H1 (cell line): ENCODE results near the gene SLC16A9. TPM values are rescaled to one million over a fixed set of nuclear protein-coding genes. Genes with fewer than 3 reads are reported as not detected.

Experiments
- CTCF ChIA-PET: fragments of 300-600 bp; sonication (Branson Sonifier 250); formaldehyde crosslinking; loops from one replicate; lab custom pipeline; 2021; ENCODE audit not compliant: partially characterized antibody; lab: Charles Lee
- POLR2A ChIA-PET: fragments of 300-600 bp; sonication (Branson Sonifier 250); formaldehyde crosslinking; loops from one replicate; lab custom pipeline; 2021; ENCODE audit warnings: inconsistent platforms; ENCODE audit not compliant: partially characterized antibody; lab: Charles Lee
- DNase-seq, 2 experiments: peaks; one replicate each; pipeline versions ENCODE4 v3.0.0 to v3.0.0-alpha.2; 2010 to 2022; ENCODE audit warnings: low spot score in 2 of 2, low read depth in 1 of 2, mixed read lengths in 1 of 2
- FAIRE-seq: peaks from 2 replicates; lab custom pipeline; 2011; peaks lifted over from hg19 to GRCh38; lab: Jason Lieb, UNC
- H2AFZ ChIP-seq: 2 replicates; pipeline ENCODE4 v1.8.1; 2012; ENCODE audit warnings: low read length, inconsistent platforms
- H2AK5ac ChIP-seq: 2 replicates; pipeline ENCODE4 v1.6.1; 2013; ENCODE audit warnings: low read depth, low read length
- H2BK120ac ChIP-seq: replicated peaks from 2 replicates; pipeline ENCODE3; 2013; ENCODE audit warnings: low read depth, low read length, inconsistent platforms
- H2BK12ac ChIP-seq: 2 replicates; pipeline ENCODE4 v1.6.1; 2013; ENCODE audit warnings: low read depth, low read length
- H2BK15ac ChIP-seq: 2 replicates; pipeline ENCODE4 v1.6.1; 2013; ENCODE audit warnings: low read length
- H2BK20ac ChIP-seq: 2 replicates; pipeline ENCODE4 v1.6.1; 2013; ENCODE audit warnings: low read length
- H2BK5ac ChIP-seq: 2 replicates; pipeline ENCODE4 v1.6.1; 2013; ENCODE audit warnings: low read depth, low read length
- H3K14ac ChIP-seq: 2 replicates; pipeline ENCODE4 v1.6.1; 2013; ENCODE audit warnings: inconsistent platforms; ENCODE audit not compliant: insufficient read length
- H3K18ac ChIP-seq: 2 replicates; pipeline ENCODE4 v1.6.1; 2013; ENCODE audit warnings: low read length; ENCODE audit errors: extremely low read depth
- H3K23ac ChIP-seq: 2 replicates; pipeline ENCODE4 v1.6.1; 2013; ENCODE audit warnings: inconsistent platforms; ENCODE audit not compliant: insufficient read length
- H3K23me2 ChIP-seq: 2 replicates; pipeline ENCODE4 v1.6.1; 2013; ENCODE audit warnings: low read depth, low read length
- H3K27ac ChIP-seq: 2 replicates; pipeline ENCODE4 v1.6.1; 2011; ENCODE audit warnings: low read depth, low read length, inconsistent platforms
- H3K27me3 ChIP-seq, 4 experiments: replicated peaks in 1 of 4; 1 replicate in 1 of 4; 2 replicates in 3 of 4; pipeline versions ENCODE4 v1.6.1 to v1.8.1; 2011 to 2013; ENCODE audit warnings: low read length in 3 of 4, mild to moderate bottlenecking in 3 of 4, inconsistent platforms in 2 of 4, mixed read lengths in 2 of 4, moderate library complexity in 1 of 4; ENCODE audit not compliant: control insufficient read depth in 3 of 4, insufficient read depth in 3 of 4; ENCODE audit errors: extremely low read depth in 1 of 4
- H3K36me3 ChIP-seq, 4 experiments: 2 replicates each; pipeline versions ENCODE4 v1.6.1 to v1.8.1; 2011 to 2013; ENCODE audit warnings: mild to moderate bottlenecking in 4 of 4, low read length in 3 of 4, moderate library complexity in 2 of 4, control low read depth in 1 of 4, inconsistent platforms in 1 of 4; ENCODE audit not compliant: insufficient read depth in 4 of 4, control insufficient read depth in 2 of 4
- H3K4ac ChIP-seq: replicated peaks from 2 replicates; pipeline ENCODE3; 2013; ENCODE audit warnings: low read length, low read depth, mixed read lengths, inconsistent platforms; ENCODE audit not compliant: insufficient read length
- H3K4me1 ChIP-seq, 4 experiments: replicated peaks in 1 of 4; 1 replicate in 1 of 4; 2 replicates in 3 of 4; pipeline versions ENCODE4 v1.6.1 to v1.8.1; 2011 to 2013; ENCODE audit warnings: low read length in 3 of 4, inconsistent platforms in 2 of 4, mixed read lengths in 1 of 4; ENCODE audit not compliant: insufficient read depth in 4 of 4, control insufficient read depth in 3 of 4
- H3K4me2 ChIP-seq, 2 experiments: 2 replicates each; pipeline versions ENCODE4 v1.6.1 to v1.8.1; 2011 to 2013; ENCODE audit warnings: low read depth in 2 of 2, low read length in 2 of 2, control low read depth in 1 of 2, inconsistent platforms in 1 of 2, mild to moderate bottlenecking in 1 of 2; ENCODE audit not compliant: insufficient read depth in 1 of 2
- H3K4me3 ChIP-seq, 4 experiments: fragments of 200-600, 300-600 bp in 1 of 4; sonication (generic), shearing (Covaris generic), sonication (Bioruptor Twin) in 1 of 4; 2 replicates each; pipeline versions ENCODE4 v1.5.1 to v1.8.1; 2011 to 2016; ENCODE audit warnings: low read length in 4 of 4, low read depth in 3 of 4, control low read depth in 2 of 4, inconsistent platforms in 2 of 4, mild to moderate bottlenecking in 2 of 4, mixed read lengths in 1 of 4, moderate library complexity in 1 of 4; ENCODE audit not compliant: insufficient read depth in 2 of 4; ENCODE audit errors: extremely low read depth in 1 of 4
- H3K56ac ChIP-seq: replicated peaks from 2 replicates; pipeline ENCODE3; 2013; ENCODE audit warnings: low read depth, mild to moderate bottlenecking, mixed read lengths, low read length, inconsistent platforms; ENCODE audit not compliant: insufficient read length
- H3K79me1 ChIP-seq: 2 replicates; pipeline ENCODE4 v1.6.1; 2013; ENCODE audit warnings: low read depth, low read length, control low read depth
- H3K79me2 ChIP-seq, 2 experiments: 2 replicates each; pipeline versions ENCODE4 v1.6.1 to v1.8.1; 2012 to 2013; ENCODE audit warnings: low read length in 2 of 2, mild to moderate bottlenecking in 2 of 2, inconsistent platforms in 1 of 2; ENCODE audit not compliant: insufficient read depth in 2 of 2, control insufficient read depth in 1 of 2
- H3K9ac ChIP-seq, 4 experiments: replicated peaks in 1 of 4; 1 replicate in 1 of 4; 2 replicates in 3 of 4; pipeline versions ENCODE4 v1.6.1 to v1.8.1; 2011 to 2013; ENCODE audit warnings: low read depth in 3 of 4, low read length in 3 of 4, control low read depth in 2 of 4, mild to moderate bottlenecking in 2 of 4, moderate library complexity in 2 of 4, inconsistent platforms in 1 of 4; ENCODE audit errors: extremely low read depth in 1 of 4
- H3K9me3 ChIP-seq, 2 experiments: 2 replicates each; pipeline versions ENCODE4 v1.6.1 to v1.8.1; 2012 to 2013; ENCODE audit warnings: mild to moderate bottlenecking in 2 of 2, moderate library complexity in 2 of 2, control low read depth in 1 of 2, inconsistent platforms in 1 of 2, low read depth in 1 of 2, low read length in 1 of 2, mixed read lengths in 1 of 2; ENCODE audit not compliant: insufficient read depth in 2 of 2
- H4K20me1 ChIP-seq, 2 experiments: replicated peaks in 1 of 2; 2 replicates each; pipeline versions ENCODE3 to v1.8.1; 2011 to 2013; ENCODE audit warnings: inconsistent platforms in 2 of 2, low read length in 2 of 2, mild to moderate bottlenecking in 1 of 2; ENCODE audit not compliant: insufficient read depth in 2 of 2, control insufficient read depth in 1 of 2
- H4K5ac ChIP-seq: 2 replicates; pipeline ENCODE4 v1.6.1; 2013; ENCODE audit warnings: low read length, low read depth, mixed read lengths, inconsistent platforms; ENCODE audit not compliant: insufficient read length
- H4K8ac ChIP-seq: 2 replicates; pipeline ENCODE4 v1.8.0; 2013; ENCODE audit warnings: mild to moderate bottlenecking, moderate library complexity, low read length, inconsistent platforms; ENCODE audit not compliant: insufficient read depth; ENCODE audit errors: extremely low read depth
- H4K91ac ChIP-seq: replicated peaks from 2 replicates; pipeline ENCODE3; 2013; ENCODE audit warnings: low read length, mixed read lengths, inconsistent platforms; ENCODE audit not compliant: insufficient read length
- CBX8 ChIP-seq: fragments of 300-800, 300-1000 bp; sonication (generic); IDR thresholded peaks from 2 replicates; pipeline ENCODE4 v1.7.1; 2016; ENCODE audit warnings: low read depth, low read length, borderline replicate concordance
- CEBPB ChIP-seq: IDR thresholded peaks from 2 replicates; pipeline ENCODE4 v1.6.1; 2012; ENCODE audit warnings: low read depth, low read length
- KDM5A ChIP-seq: fragments of 200-600 bp; IDR thresholded peaks from 2 replicates; pipeline ENCODE4 v1.7.1; 2012; ENCODE audit warnings: mild to moderate bottlenecking, low read length, inconsistent platforms, mixed read lengths
- SP1 ChIP-seq: IDR thresholded peaks from 2 replicates; pipeline ENCODE4 v1.6.1; 2011; ENCODE audit warnings: low read depth, low read length
- SP4 ChIP-seq: IDR thresholded peaks from 2 replicates; pipeline ENCODE4 v1.6.1; 2012; ENCODE audit warnings: low read length, inconsistent platforms
- WGBS, 2 experiments: shearing (Covaris generic) in 1 of 2; methylation state at CpG; one replicate each; pipeline versions ENCODE4 v1.1.6 to v1.1.7; 2013 to 2015; ENCODE audit warnings: low lambda C conversion rate in 2 of 2, mixed read lengths in 2 of 2, inconsistent platforms in 1 of 2, low coverage in 1 of 2, missing lambda C conversion rate in 1 of 2; ENCODE audit not compliant: insufficient replicate concordance in 2 of 2, insufficient coverage in 1 of 2, insufficient read length in 1 of 2; ENCODE audit errors: extremely low coverage in 1 of 2, missing lambda C conversion rate in 1 of 2; 5-methylcytosine and 5-hydroxymethylcytosine counted together
- polyA plus RNA-seq, 7 experiments: library from polyadenylated mRNA; depleted of rRNA in 3 of 7; stranded (reverse) in 5 of 7; unstranded in 2 of 7; fragments of >200 nt in 5 of 7; fragments of 200-250 nt in 2 of 7; gene quantifications; 1 replicate in 5 of 7; 2 replicates in 1 of 7; 4 replicates in 1 of 7; pipeline versions ENCODE4 v1.2.1 to v1.2.3, GENCODE V29; 2011 to 2013; ENCODE audit warnings: missing spikeins in 2 of 7, mixed read lengths in 2 of 7
- total RNA-seq: library from RNA; stranded (reverse); fragmentation: NEBNext Ultra II Directional; extraction: Animal tissue kit (Norgen Biotek cat#: 25700); gene quantifications from 2 replicates; pipeline ENCODE4 v1.2.1, GENCODE V29; 2021

Gene SLC16A9
- total and polyA plus RNA-seq, 2 of the 8 experiments (the other 6 are each of a cell fraction or from before 2014, with no cell fraction given) = 11.2 to 20.5 TPM

- no peak overlapping the region for H2AFZ ChIP-seq
- no peaks in the 10 kb centered on the region for H3K79me2 ChIP-seq
- TF ChIP-seq SP1 = no peak
- TF ChIP-seq KDM5A = no peak
- TF ChIP-seq CEBPB = peak; percentile 98
- no peak for TF ChIP-seq SP4
- no peak for TF ChIP-seq CBX8
- H3K36me3 ChIP-seq = no peaks in the 10 kb centered on the region
- no peak overlapping the region for H3K4me3 ChIP-seq
- H3K23ac ChIP-seq = no peak overlapping the region
- H3K14ac ChIP-seq = no peak overlapping the region
- no peak overlapping the region for H2BK15ac ChIP-seq
- 56% methylated on average over 3 of the region's 3 CpGs; no CpG with 5 or more reads in 1 of the 2 experiments for WGBS, 2 experiments
- H3K4me2 ChIP-seq = peak overlapping the region; percentile 0 to 15; a peak in 1 of 4 replicates
- H3K23me2 ChIP-seq = no peaks in the 10 kb centered on the region
- H4K20me1 ChIP-seq = no peaks in the 10 kb centered on the region
- H3K4me1 ChIP-seq = peaks cover 3 to 4% (median 4%) of the 10 kb centered on the region in 4 experiments; a peak in 4 of 7 replicates
- H4K8ac ChIP-seq = no peak overlapping the region
- H3K9ac ChIP-seq = no peak overlapping the region
- ChIA-PET CTCF (interaction anchor here (0.6 to 8.5 kb wide), 55 partner anchors 8 to 582 kb away, joined by 3 to 77 read pairs (median 4); partner anchors contain the start of genes CCDC6 and SLC16A9), POLR2A (interaction anchor here (1.7 kb wide), 1 partner anchor 83 kb away, joined by 3 read pairs; the partner anchor contains the start of gene SLC16A9)
- H3K18ac ChIP-seq = no peak overlapping the region; the same call in 1 of the 2 replicates
- H2BK5ac ChIP-seq = no peak overlapping the region
- no peaks in the 10 kb centered on the region for H3K79me1 ChIP-seq
- no peaks in the 10 kb centered on the region for H3K27me3 ChIP-seq
- peak overlapping the region; percentile 18 for H4K5ac ChIP-seq
- H3K4ac ChIP-seq = no peak overlapping the region
- H3K27ac ChIP-seq = no peak overlapping the region; the same call in 1 of the 2 replicates
- FAIRE-seq (no peak), DNase-seq (no peak)
- no peak overlapping the region for H2BK12ac ChIP-seq
- H2BK120ac ChIP-seq = no peak overlapping the region
- H2BK20ac ChIP-seq = peak overlapping the region; percentile 49; the same call in 1 of the 2 replicates
- H3K56ac ChIP-seq = no peak overlapping the region
- H4K91ac ChIP-seq = peak overlapping the region; percentile 12
- H3K9me3 ChIP-seq = no peaks in the 10 kb centered on the region
- H2AK5ac ChIP-seq = no peak overlapping the region
Measured at GRCh38 chr10:59626523-59626869, 83.2 kb downstream of the SLC16A9 start.
